ENCODE results near the gene EMX2. TPM values are rescaled to one million over a fixed set of nuclear protein-coding genes. Genes with fewer than 3 reads are reported as not detected.

Gene EMX2
- total and polyA plus RNA-seq, 2 experiments from 2014 or later: not detected

DNA sequence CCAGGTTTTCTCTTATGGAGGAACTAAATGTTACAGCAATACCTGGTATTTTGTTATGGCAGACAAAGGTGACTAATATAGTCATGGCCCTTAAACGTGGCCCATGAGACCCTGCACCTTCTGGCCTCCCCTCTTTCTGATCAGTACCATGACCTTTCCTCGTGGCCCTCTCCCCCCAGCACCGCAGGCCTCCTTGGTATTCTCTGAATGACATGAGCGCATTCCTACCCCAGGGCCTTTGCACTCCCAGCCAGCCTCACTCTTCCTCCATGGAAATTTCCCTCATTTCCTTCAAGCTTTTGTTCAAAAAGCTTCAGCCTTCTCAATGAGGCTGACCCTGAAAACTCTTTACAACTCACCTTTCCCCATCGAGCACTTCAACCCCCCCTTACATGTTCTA is 46.5 kb upstream of the EMX2 start:
- DNase-seq (ENCODE audit: low spot score) (no peak), ATAC-seq (no peak)
- no peak overlapping the region for H3K4me3 ChIP-seq
- H3K4me3 Mint-ChIP-seq: no peak overlapping the region
- no peak overlapping the region for H3K27ac ChIP-seq (ENCODE audit: low read depth)
- TF ChIP-seq CREB1 (CRISPR knock-in tag; IDR thresholded peaks at IDR 0.05; ENCODE audit: low read depth): no peak
- TF ChIP-seq ZNF114 (CRISPR knock-in tag; IDR thresholded peaks at IDR 0.05): no peak
- TF ChIP-seq, protein P1, sequence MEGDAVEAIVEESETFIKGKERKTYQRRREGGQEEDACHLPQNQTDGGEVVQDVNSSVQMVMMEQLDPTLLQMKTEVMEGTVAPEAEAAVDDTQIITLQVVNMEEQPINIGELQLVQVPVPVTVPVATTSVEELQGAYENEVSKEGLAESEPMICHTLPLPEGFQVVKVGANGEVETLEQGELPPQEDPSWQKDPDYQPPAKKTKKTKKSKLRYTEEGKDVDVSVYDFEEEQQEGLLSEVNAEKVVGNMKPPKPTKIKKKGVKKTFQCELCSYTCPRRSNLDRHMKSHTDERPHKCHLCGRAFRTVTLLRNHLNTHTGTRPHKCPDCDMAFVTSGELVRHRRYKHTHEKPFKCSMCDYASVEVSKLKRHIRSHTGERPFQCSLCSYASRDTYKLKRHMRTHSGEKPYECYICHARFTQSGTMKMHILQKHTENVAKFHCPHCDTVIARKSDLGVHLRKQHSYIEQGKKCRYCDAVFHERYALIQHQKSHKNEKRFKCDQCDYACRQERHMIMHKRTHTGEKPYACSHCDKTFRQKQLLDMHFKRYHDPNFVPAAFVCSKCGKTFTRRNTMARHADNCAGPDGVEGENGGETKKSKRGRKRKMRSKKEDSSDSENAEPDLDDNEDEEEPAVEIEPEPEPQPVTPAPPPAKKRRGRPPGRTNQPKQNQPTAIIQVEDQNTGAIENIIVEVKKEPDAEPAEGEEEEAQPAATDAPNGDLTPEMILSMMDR (conservative IDR thresholded peaks at IDR 0.05; ENCODE audit: low read depth in 2 of 2): no peak
- TF ChIP-seq EZH2 (IDR thresholded peaks at IDR 0.05; ENCODE audit: low read depth, unreplicated experiment): no peak
- TF ChIP-seq JUNB (IDR thresholded peaks at IDR 0.05; ENCODE audit: unreplicated experiment): no peak
- H2AFZ ChIP-seq: no peak overlapping the region
- no peaks in the 10 kb centered on the region for H3K79me2 ChIP-seq (replicated peaks; ENCODE audit: insufficient read depth)
- H3K36me3 Mint-ChIP-seq (ENCODE audit: low read depth): no peaks in the 10 kb centered on the region
- H3K4me1 ChIP-seq (ENCODE audit: insufficient read depth): no peaks in the 10 kb centered on the region
- no peak overlapping the region for H3K27ac Mint-ChIP-seq
- peaks cover 2% of the 10 kb centered on the region; the same call in 1 of the 3 replicates for H3K4me1 Mint-ChIP-seq
- H3F3A ChIP-seq (replicated peaks; ENCODE audit: low read depth): no peaks in the 10 kb centered on the region
- H3K36me3 ChIP-seq (ENCODE audit: insufficient read depth): no peaks in the 10 kb centered on the region
- H3K9me3 Mint-ChIP-seq: no peaks in the 10 kb centered on the region
- H3K27me3 Mint-ChIP-seq (ENCODE audit: insufficient read depth, low read depth, poor library complexity): peaks cover 8% of the 10 kb centered on the region
- H3K9me2 ChIP-seq (ENCODE audit: insufficient read depth): no peaks in the 10 kb centered on the region
- H4K20me1 ChIP-seq (replicated peaks; ENCODE audit: insufficient read depth): no peaks in the 10 kb centered on the region
- H3K27me3 ChIP-seq (ENCODE audit: insufficient read depth): no peaks in the 10 kb centered on the region; the same call in 1 of the 2 replicates
- no peak overlapping the region for H3K4me2 ChIP-seq

DNA sequence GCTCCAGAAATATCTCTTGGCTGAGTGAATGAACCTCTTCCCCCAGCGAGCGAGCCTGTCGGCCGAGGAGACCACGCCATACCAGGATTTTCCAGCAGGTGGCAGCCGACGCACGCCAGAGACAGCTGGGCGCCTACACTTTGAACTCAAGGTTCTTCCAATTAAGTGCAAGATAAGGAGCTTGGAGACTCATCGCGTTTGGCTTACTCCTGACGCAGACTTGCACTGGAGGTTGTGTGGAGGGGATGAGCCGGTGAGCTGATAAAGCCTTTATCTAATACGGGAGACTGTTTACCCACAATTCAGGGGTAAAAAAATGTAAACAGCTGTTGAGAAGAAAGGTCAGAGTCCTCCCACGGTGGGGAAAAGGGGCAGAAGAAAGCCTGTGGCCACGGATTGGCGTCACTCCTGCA is 45.9 kb upstream of the EMX2 start:
- H3F3A ChIP-seq (replicated peaks; ENCODE audit: low read depth): no peaks in the 10 kb centered on the region
- no peaks in the 10 kb centered on the region for H4K20me1 ChIP-seq (replicated peaks; ENCODE audit: insufficient read depth)
- H3K27ac Mint-ChIP-seq: no peak overlapping the region
- peak; percentile 88 for DNase-seq (ENCODE audit: low spot score)
- H3K27me3 Mint-ChIP-seq (ENCODE audit: insufficient read depth, low read depth, poor library complexity): peaks cover 8% of the 10 kb centered on the region
- H3K9me3 Mint-ChIP-seq: no peaks in the 10 kb centered on the region
- no peaks in the 10 kb centered on the region for H3K79me2 ChIP-seq (replicated peaks; ENCODE audit: insufficient read depth)
- no peaks in the 10 kb centered on the region for H3K36me3 Mint-ChIP-seq (ENCODE audit: low read depth)
- TF ChIP-seq EZH2 (IDR thresholded peaks at IDR 0.05; ENCODE audit: low read depth, unreplicated experiment): no peak
- TF ChIP-seq, protein P1 (conservative IDR thresholded peaks at IDR 0.05; ENCODE audit: low read depth in 2 of 2): peak; percentile 96 to 98
- TF ChIP-seq ZNF331 (CRISPR knock-in tag; IDR thresholded peaks at IDR 0.05; ENCODE audit: low read depth): no peak
- H3K36me3 ChIP-seq (ENCODE audit: insufficient read depth): no peaks in the 10 kb centered on the region
- no peaks in the 10 kb centered on the region for H3K9me2 ChIP-seq (ENCODE audit: insufficient read depth)
- no peak overlapping the region for H3K4me3 Mint-ChIP-seq
- no peak overlapping the region for H3K4me2 ChIP-seq
- H2AFZ ChIP-seq: no peak overlapping the region
- H3K4me3 ChIP-seq: no peak overlapping the region
- ATAC-seq: peak; percentile 91
- H3K27me3 ChIP-seq (ENCODE audit: insufficient read depth): no peaks in the 10 kb centered on the region; the same call in 1 of the 2 replicates
- peaks cover 2% of the 10 kb centered on the region; the same call in 1 of the 3 replicates for H3K4me1 Mint-ChIP-seq
- H3K4me1 ChIP-seq (ENCODE audit: insufficient read depth): no peaks in the 10 kb centered on the region
- no peak overlapping the region for H3K27ac ChIP-seq (ENCODE audit: low read depth)
